Measurements from ENCODE around the gene ZNF831.

The ZNF831 gene

GRCh38 chr20:59157531-59157930 is 6.1 kb upstream of the ZNF831 start:
- no peak for DNase-seq (ENCODE audit: low spot score)

- DNase-seq (ENCODE audit: low spot score), result no peak
These were observed 5.6 kb upstream of the ZNF831 start for GRCh38 chr20:59157961-59158541.

GRCh38 chr20:59158673-59159072 is 4.9 kb upstream of the ZNF831 start:
- no peak for DNase-seq (ENCODE audit: low spot score)

- DNase-seq (ENCODE audit: low spot score), result no peak
These were observed 4.5 kb upstream of the ZNF831 start for GRCh38 chr20:59159091-59159490.

- no peak for DNase-seq (ENCODE audit: low spot score)
These were observed 3.9 kb upstream of the ZNF831 start for GRCh38 chr20:59159493-59160376.

GRCh38 chr20:59160389-59161115 is 3.1 kb upstream of the ZNF831 start:
- DNase-seq (ENCODE audit: low spot score), result no peak

GRCh38 chr20:59161721-59162120 is 1.9 kb upstream of the ZNF831 start:
- no peak for DNase-seq (ENCODE audit: low spot score)

GRCh38 chr20:59164686-59165391 is 1.2 kb downstream of the ZNF831 start:
- no peak for DNase-seq (ENCODE audit: low spot score)

GRCh38 chr20:59165396-59165795 is 1.8 kb downstream of the ZNF831 start:
- DNase-seq (ENCODE audit: low spot score), result no peak

- no peak for DNase-seq (ENCODE audit: low spot score)
These were observed 2.5 kb downstream of the ZNF831 start for GRCh38 chr20:59165891-59166709.

GRCh38 chr20:59170406-59171349 is 7.1 kb downstream of the ZNF831 start:
- no peak for DNase-seq (ENCODE audit: low spot score)

GRCh38 chr20:59171986-59172385 is 8.4 kb downstream of the ZNF831 start:
- no peak for DNase-seq (ENCODE audit: low spot score)

GRCh38 chr20:59173938-59174491 is 10.4 kb downstream of the ZNF831 start:
- DNase-seq (ENCODE audit: low spot score), result no peak

- no peak for DNase-seq (ENCODE audit: low spot score)
These were observed 11.4 kb downstream of the ZNF831 start for GRCh38 chr20:59175002-59175401.

GRCh38 chr20:59175861-59176260 is 12.2 kb downstream of the ZNF831 start:
- no peak for DNase-seq (ENCODE audit: low spot score)

- no peak for DNase-seq (ENCODE audit: low spot score)
These were observed 13.2 kb downstream of the ZNF831 start for GRCh38 chr20:59176812-59177211.

GRCh38 chr20:59177266-59178250 is 13.9 kb downstream of the ZNF831 start:
- no peak for DNase-seq (ENCODE audit: low spot score)

- DNase-seq (ENCODE audit: low spot score), result no peak
These were observed 15.5 kb downstream of the ZNF831 start for GRCh38 chr20:59178983-59179595.
